Esophagus muscularis mucosa (tissue), 3 donors: ENCODE results near the gene FAM149A.

Experiments used
- POLR2AphosphoS5 ChIP-seq, 2 donors: sonication (generic); formaldehyde crosslinking; IDR thresholded peaks; one replicate each; pipeline ENCODE4 v1.6.1; 2017; ENCODE audit warnings: antibody characterized with exemption in 2 of 2
- TF ChIP-seq, protein P1 (sequence below), 3 experiments: fragments of 200-600 bp in 2 of 3; fragments of 450-650 bp in 1 of 3; sonication (generic) in 2 of 3; IDR thresholded peaks; one replicate each; pipeline ENCODE4 v1.5.1; 2017 to 2019; ENCODE audit warnings: antibody characterized with exemption in 3 of 3, mild to moderate bottlenecking in 2 of 3, moderate library complexity in 1 of 3

GRCh38 chr4:186061921-186062320, 42.6 kb upstream of the FAM149A start:
- TF ChIP-seq, protein P1, sequence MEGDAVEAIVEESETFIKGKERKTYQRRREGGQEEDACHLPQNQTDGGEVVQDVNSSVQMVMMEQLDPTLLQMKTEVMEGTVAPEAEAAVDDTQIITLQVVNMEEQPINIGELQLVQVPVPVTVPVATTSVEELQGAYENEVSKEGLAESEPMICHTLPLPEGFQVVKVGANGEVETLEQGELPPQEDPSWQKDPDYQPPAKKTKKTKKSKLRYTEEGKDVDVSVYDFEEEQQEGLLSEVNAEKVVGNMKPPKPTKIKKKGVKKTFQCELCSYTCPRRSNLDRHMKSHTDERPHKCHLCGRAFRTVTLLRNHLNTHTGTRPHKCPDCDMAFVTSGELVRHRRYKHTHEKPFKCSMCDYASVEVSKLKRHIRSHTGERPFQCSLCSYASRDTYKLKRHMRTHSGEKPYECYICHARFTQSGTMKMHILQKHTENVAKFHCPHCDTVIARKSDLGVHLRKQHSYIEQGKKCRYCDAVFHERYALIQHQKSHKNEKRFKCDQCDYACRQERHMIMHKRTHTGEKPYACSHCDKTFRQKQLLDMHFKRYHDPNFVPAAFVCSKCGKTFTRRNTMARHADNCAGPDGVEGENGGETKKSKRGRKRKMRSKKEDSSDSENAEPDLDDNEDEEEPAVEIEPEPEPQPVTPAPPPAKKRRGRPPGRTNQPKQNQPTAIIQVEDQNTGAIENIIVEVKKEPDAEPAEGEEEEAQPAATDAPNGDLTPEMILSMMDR (IDR thresholded peaks at IDR 0.05): no peak
- TF ChIP-seq POLR2AphosphoS5 (IDR thresholded peaks at IDR 0.05): no peak
